Measurements from ENCODE around the gene ALK.

ALK gene

DNA sequence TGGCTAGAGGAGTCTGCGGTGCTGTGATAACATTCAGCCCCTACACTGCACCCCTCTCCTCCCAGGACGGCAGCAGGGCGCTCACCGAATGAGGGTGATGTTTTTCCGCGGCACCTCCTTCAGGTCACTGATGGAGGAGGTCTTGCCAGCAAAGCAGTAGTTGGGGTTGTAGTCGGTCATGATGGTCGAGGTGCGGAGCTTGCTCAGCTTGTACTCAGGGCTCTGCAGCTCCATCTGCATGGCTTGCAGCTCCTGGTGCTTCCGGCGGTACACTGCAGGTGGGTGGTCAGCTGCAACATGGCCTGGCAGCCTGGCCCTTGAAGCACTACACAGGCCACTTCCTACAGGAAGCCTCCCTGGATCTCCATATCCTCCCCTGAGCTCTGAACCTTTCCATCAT, 698.1 kb downstream of the ALK start:
- H3K9me3 ChIP-seq = no peaks in the 10 kb centered on the region
- H3K4me3 ChIP-seq (ENCODE audit: low read depth in 1 of 2, low read length in 1 of 2) = no peak overlapping the region
- no peaks in the 10 kb centered on the region for H3K4me1 ChIP-seq (ENCODE audit: control insufficient read depth in 1 of 2, insufficient read depth in 1 of 2, low read depth in 1 of 2, low read length in 1 of 2)
- H3K36me3 ChIP-seq = no peaks in the 10 kb centered on the region
- peaks cover 47% of the 10 kb centered on the region for H3K27me3 ChIP-seq
- TF ChIP-seq, protein P1, sequence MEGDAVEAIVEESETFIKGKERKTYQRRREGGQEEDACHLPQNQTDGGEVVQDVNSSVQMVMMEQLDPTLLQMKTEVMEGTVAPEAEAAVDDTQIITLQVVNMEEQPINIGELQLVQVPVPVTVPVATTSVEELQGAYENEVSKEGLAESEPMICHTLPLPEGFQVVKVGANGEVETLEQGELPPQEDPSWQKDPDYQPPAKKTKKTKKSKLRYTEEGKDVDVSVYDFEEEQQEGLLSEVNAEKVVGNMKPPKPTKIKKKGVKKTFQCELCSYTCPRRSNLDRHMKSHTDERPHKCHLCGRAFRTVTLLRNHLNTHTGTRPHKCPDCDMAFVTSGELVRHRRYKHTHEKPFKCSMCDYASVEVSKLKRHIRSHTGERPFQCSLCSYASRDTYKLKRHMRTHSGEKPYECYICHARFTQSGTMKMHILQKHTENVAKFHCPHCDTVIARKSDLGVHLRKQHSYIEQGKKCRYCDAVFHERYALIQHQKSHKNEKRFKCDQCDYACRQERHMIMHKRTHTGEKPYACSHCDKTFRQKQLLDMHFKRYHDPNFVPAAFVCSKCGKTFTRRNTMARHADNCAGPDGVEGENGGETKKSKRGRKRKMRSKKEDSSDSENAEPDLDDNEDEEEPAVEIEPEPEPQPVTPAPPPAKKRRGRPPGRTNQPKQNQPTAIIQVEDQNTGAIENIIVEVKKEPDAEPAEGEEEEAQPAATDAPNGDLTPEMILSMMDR (IDR thresholded peaks at IDR 0.05) = no peak
- H3K27ac ChIP-seq = no peak overlapping the region

DNA sequence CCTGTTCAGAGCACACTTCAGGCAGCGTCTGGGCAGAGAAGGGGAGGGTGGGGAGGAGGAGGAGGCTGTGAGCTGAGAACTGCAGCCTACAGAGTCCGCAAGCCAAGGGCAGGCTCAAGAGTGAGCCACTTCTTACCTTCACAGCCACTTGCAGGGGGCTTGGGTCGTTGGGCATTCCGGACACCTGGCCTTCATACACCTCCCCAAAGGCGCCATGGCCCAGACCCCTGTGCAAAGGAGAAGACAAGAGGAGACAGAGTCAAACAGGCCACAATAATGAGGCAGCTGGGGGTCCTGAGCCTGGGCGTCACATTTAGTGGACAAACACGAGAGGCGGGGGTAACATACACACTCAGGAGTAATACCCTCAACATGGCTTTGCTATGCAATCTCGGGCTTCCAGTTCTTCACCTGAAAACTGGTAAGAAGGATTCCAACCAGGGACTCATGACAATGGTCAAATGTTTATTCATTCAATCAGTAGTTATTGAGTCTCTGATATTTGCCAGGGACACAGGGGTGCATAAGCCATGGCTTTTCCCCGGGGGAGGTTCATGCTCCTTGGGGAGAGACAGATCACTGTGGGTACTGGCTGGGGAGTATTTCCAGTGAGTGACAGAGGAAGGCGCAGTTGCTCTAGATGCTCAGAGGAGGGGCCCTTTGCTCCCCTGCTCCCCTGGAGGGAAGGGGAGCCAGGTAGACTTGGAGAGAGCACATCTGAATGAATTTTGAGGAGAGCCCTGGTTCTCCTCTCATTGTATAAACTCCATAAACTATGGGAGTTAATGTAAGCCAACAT, 698.8 kb downstream of the ALK start:
- TF ChIP-seq, protein P1 (IDR thresholded peaks at IDR 0.05) = no peak
- Histone ChIP-seq H3K4me1 (ENCODE audit: control insufficient read depth in 1 of 2, insufficient read depth in 1 of 2, low read depth in 1 of 2, low read length in 1 of 2) (no peaks in the 10 kb centered on the region), H3K27ac (no peak overlapping the region), H3K4me3 (ENCODE audit: low read depth in 1 of 2, low read length in 1 of 2) (no peak overlapping the region), H3K9me3 (no peaks in the 10 kb centered on the region), H3K27me3 (peaks cover 43% of the 10 kb centered on the region), H3K36me3 (no peaks in the 10 kb centered on the region)

DNA sequence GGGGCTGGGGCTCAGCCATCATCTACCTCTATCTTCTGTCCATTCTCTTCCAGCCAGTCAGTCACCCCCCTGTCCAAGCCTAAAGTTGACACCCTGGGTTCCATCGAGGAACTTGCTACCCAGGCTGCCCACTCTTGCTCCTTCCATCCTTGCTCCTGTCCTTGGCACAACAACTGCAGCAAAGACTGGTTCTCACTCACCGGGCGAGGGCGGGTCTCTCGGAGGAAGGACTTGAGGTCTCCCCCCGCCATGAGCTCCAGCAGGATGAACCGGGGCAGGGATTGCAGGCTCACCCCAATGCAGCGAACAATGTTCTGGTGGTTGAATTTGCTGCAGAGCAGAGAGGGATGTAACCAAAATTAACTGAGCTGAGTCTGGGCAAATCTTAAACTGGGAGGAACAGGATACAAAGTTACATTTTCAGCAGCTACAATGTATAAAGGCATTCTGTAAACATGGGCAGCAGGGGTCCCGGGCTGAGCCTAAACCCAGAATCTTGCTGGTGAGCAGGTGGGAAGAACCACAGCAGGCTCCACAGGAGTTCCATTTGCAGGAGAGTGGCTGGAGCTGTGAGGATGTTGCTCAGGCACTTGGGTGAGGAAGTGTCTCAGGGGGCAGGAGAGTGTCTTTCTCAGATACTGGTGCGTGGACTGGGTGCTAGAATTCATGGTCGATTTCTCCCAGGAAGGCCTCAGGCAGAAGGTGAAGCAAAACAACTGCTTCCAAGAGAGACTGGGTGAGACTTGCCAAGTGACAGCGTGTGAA, 700.7 kb downstream of the ALK start:
- Histone ChIP-seq H3K27me3 (peaks cover 39% of the 10 kb centered on the region), H3K27ac (no peak overlapping the region), H3K9me3 (no peaks in the 10 kb centered on the region), H3K4me3 (ENCODE audit: low read depth in 1 of 2, low read length in 1 of 2) (no peak overlapping the region), H3K36me3 (no peaks in the 10 kb centered on the region), H3K4me1 (ENCODE audit: control insufficient read depth in 1 of 2, insufficient read depth in 1 of 2, low read depth in 1 of 2, low read length in 1 of 2) (no peaks in the 10 kb centered on the region)
- TF ChIP-seq, protein P1 (IDR thresholded peaks at IDR 0.05) = no peak

DNA sequence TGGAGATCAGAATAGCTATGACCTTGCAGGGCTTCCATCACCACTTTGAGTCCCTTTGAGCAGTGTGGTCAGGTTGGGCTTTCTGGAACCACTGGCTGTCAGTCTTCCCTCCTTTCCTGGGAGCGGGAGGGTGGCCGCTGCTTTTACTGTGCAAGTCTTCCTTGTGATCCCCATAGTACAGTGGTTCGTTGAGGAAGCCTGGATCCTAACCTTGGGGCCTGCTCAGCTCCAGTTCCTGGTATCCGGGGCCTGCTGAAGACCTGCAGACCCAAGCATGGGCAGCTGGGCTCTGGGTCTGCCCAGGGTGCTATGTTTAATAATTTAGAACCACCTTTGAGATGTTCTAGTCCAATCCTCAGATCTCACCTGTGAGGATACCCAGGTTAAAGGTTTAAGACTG, 702.0 kb downstream of the ALK start:
- H3K4me1 ChIP-seq (ENCODE audit: control insufficient read depth in 1 of 2, insufficient read depth in 1 of 2, low read depth in 1 of 2, low read length in 1 of 2) = no peaks in the 10 kb centered on the region
- H3K27ac ChIP-seq = no peak overlapping the region
- no peak overlapping the region for H3K4me3 ChIP-seq (ENCODE audit: low read depth in 1 of 2, low read length in 1 of 2)
- TF ChIP-seq, protein P1 (IDR thresholded peaks at IDR 0.05) = no peak
- H3K9me3 ChIP-seq = no peaks in the 10 kb centered on the region
- no peaks in the 10 kb centered on the region for H3K36me3 ChIP-seq
- peaks cover 28% of the 10 kb centered on the region for H3K27me3 ChIP-seq

DNA sequence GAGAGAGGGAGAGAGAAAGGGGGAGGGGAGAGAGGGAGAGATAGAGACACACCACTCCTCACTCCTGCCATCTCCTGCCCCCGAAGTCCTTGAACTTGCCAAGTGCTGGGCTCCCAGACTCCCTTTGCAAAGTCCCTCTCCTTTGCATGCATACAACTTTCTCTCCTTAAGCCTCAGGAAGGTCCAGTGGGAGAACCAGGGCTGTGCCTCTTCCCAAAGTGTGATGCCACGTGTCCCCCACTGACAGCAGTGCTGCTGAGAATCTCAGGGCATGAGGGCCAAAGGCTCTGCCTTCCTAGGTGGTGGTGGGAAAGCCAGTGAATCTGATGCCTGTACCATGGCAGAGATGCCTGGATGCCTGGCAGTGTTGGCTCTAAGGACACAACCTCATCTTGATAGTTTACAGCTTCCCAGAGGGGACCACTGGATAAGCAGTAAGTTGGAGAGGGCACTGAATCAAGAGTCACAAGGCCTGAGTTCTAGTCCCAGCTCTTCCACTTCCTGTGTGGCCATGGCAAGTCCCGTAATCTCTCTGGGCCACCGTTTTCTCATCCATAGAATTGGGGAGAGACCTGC, 702.7 kb downstream of the ALK start:
- no peak overlapping the region for H3K27ac ChIP-seq
- H3K4me3 ChIP-seq (ENCODE audit: low read depth in 1 of 2, low read length in 1 of 2) = no peak overlapping the region
- H3K9me3 ChIP-seq = no peaks in the 10 kb centered on the region
- TF ChIP-seq, protein P1 (IDR thresholded peaks at IDR 0.05) = no peak
- no peaks in the 10 kb centered on the region for H3K4me1 ChIP-seq (ENCODE audit: control insufficient read depth in 1 of 2, insufficient read depth in 1 of 2, low read depth in 1 of 2, low read length in 1 of 2)
- H3K27me3 ChIP-seq = peaks cover 28% of the 10 kb centered on the region
- H3K36me3 ChIP-seq = no peaks in the 10 kb centered on the region
